HEK293 (cell line): Measurements from ENCODE around the gene RNASET2.

Experiments used
- CTCF ChIA-PET: fragments of 350-600 bp; formaldehyde crosslinking; extraction: SDS; loops from one replicate; lab custom pipeline; 2021; ENCODE audit warnings: antibody characterized with exemption; lab: Yijun Ruan, JAX
- POLR2A ChIA-PET: fragments of 300-600 bp; formaldehyde crosslinking; extraction: SDS; loops from one replicate; lab custom pipeline; 2020; ENCODE audit warnings: antibody characterized with exemption, inconsistent platforms; lab: Yijun Ruan, JAX
- H3K27ac ChIP-seq: fragments of 200-500 bp; sonication (Bioruptor generic); 2 replicates; pipeline ENCODE4 v1.5.1; 2014; ENCODE audit warnings: low read depth, low read length, control low read depth, inconsistent platforms; ENCODE audit errors: extremely low read depth
- H3K36me3 ChIP-seq, 2 experiments: fragments of 200-500 bp in 1 of 2; sonication (Bioruptor generic) in 1 of 2; 1 replicate in 1 of 2; 2 replicates in 1 of 2; pipeline ENCODE4 v1.5.1; 2014 to 2017; ENCODE audit warnings: inconsistent platforms in 2 of 2, low read length in 2 of 2; ENCODE audit not compliant: control insufficient read depth in 2 of 2, insufficient read depth in 1 of 2
- H3K4me1 ChIP-seq: fragments of 200-500 bp; sonication (Bioruptor generic); 2 replicates; pipeline ENCODE4 v1.5.1; 2014; ENCODE audit warnings: mild to moderate bottlenecking, low read length, inconsistent platforms; ENCODE audit not compliant: control insufficient read depth, insufficient read depth
- H3K4me3 ChIP-seq: 2 replicates; pipeline ENCODE4 v1.5.1; 2011; ENCODE audit warnings: low read depth, mild to moderate bottlenecking, control low read depth, low read length, moderate library complexity
- H3K9me3 ChIP-seq: fragments of 200-500 bp; sonication (Bioruptor generic); 2 replicates; pipeline ENCODE4 v1.5.1; 2014; ENCODE audit warnings: low read depth, low read length, inconsistent platforms; ENCODE audit not compliant: control insufficient read depth, insufficient read depth
- BCL11B ChIP-seq: fragments of 450-650 bp; formaldehyde crosslinking; IDR thresholded peaks from 2 replicates; pipeline ENCODE4 v1.5.1; 2016; ENCODE audit warnings: low read depth, missing biosample characterization, missing genetic modification characterization
- CTCF ChIP-seq: fragments of 450-650 bp; formaldehyde crosslinking; IDR thresholded peaks from 2 replicates; pipeline ENCODE4 v1.5.1; 2016; ENCODE audit warnings: missing biosample characterization, missing genetic modification characterization
- HOXC10 ChIP-seq: sonication (generic); formaldehyde crosslinking; IDR thresholded peaks from 2 replicates; pipeline ENCODE4 v1.8.1; 2023; ENCODE audit warnings: mild to moderate bottlenecking, missing genetic modification reagents
- OSR2 ChIP-seq: fragments of 450-650 bp; formaldehyde crosslinking; IDR thresholded peaks from 2 replicates; pipeline ENCODE4 v1.5.1; 2016; ENCODE audit warnings: missing biosample characterization, missing genetic modification characterization
- ZBTB1 ChIP-seq: fragments of 450-650 bp; formaldehyde crosslinking; IDR thresholded peaks from 2 replicates; pipeline ENCODE4 v1.5.1; 2016; ENCODE audit warnings: missing biosample characterization, missing genetic modification characterization
- ZFP37 ChIP-seq: fragments of 450-650 bp; formaldehyde crosslinking; IDR thresholded peaks from 2 replicates; pipeline ENCODE4 v1.5.1; 2016; ENCODE audit warnings: missing biosample characterization, missing genetic modification characterization
- ZNF10 ChIP-seq: fragments of 450-650 bp; formaldehyde crosslinking; IDR thresholded peaks from 2 replicates; pipeline ENCODE4 v1.5.1; 2017; ENCODE audit warnings: missing biosample characterization, missing genetic modification characterization
- ZNF18 ChIP-seq: fragments of 450-650 bp; formaldehyde crosslinking; IDR thresholded peaks from 2 replicates; pipeline ENCODE4 v1.5.1; 2016; ENCODE audit warnings: missing biosample characterization, missing genetic modification characterization
- ZNF184 ChIP-seq: fragments of 450-650 bp; IDR thresholded peaks from 2 replicates; pipeline ENCODE4 v1.5.1; 2018; ENCODE audit warnings: missing biosample characterization, mild to moderate bottlenecking, missing genetic modification characterization
- ZNF221 ChIP-seq: fragments of 450-650 bp; formaldehyde crosslinking; IDR thresholded peaks from 2 replicates; pipeline ENCODE4 v1.5.1; 2017; ENCODE audit warnings: missing biosample characterization, missing genetic modification characterization, borderline replicate concordance
- ZNF239 ChIP-seq: fragments of 450-650 bp; formaldehyde crosslinking; IDR thresholded peaks from 2 replicates; pipeline ENCODE4 v1.5.1; 2016; ENCODE audit warnings: missing biosample characterization, missing genetic modification characterization
- ZNF292 ChIP-seq: fragments of 450-650 bp; formaldehyde crosslinking; IDR thresholded peaks from 2 replicates; pipeline ENCODE4 v1.5.1; 2016; ENCODE audit warnings: low read depth, missing biosample characterization, missing genetic modification characterization, borderline replicate concordance
- ZNF391 ChIP-seq: fragments of 450-650 bp; formaldehyde crosslinking; IDR thresholded peaks from 2 replicates; pipeline ENCODE4 v1.5.1; 2016; ENCODE audit warnings: low read depth, missing biosample characterization, missing genetic modification characterization, borderline replicate concordance
- ZNF529 ChIP-seq: fragments of 450-650 bp; formaldehyde crosslinking; IDR thresholded peaks from 2 replicates; pipeline ENCODE4 v1.5.1; 2017; ENCODE audit warnings: missing genetic modification characterization, missing biosample characterization; ENCODE audit not compliant: insufficient replicate concordance
- ZNF548 ChIP-seq: fragments of 450-650 bp; formaldehyde crosslinking; IDR thresholded peaks from 2 replicates; pipeline ENCODE4 v1.5.1; 2016; ENCODE audit warnings: missing biosample characterization, missing genetic modification characterization
- ZNF580 ChIP-seq: fragments of 450-650 bp; formaldehyde crosslinking; IDR thresholded peaks from 2 replicates; pipeline ENCODE4 v1.5.1; 2016; ENCODE audit warnings: missing biosample characterization, missing genetic modification characterization
- ZNF623 ChIP-seq: fragments of 450-650 bp; formaldehyde crosslinking; IDR thresholded peaks from 2 replicates; pipeline ENCODE4 v1.5.1; 2016; ENCODE audit warnings: missing biosample characterization, missing genetic modification characterization
- ZNF624 ChIP-seq: fragments of 450-650 bp; formaldehyde crosslinking; IDR thresholded peaks from 2 replicates; pipeline ENCODE4 v1.5.1; 2017; ENCODE audit warnings: missing biosample characterization, missing genetic modification characterization
- ZNF664 ChIP-seq: fragments of 450-650 bp; formaldehyde crosslinking; IDR thresholded peaks from 2 replicates; pipeline ENCODE4 v1.5.1; 2016; ENCODE audit warnings: missing biosample characterization, missing genetic modification characterization
- ZNF747 ChIP-seq: fragments of 450-650 bp; formaldehyde crosslinking; IDR thresholded peaks from 2 replicates; pipeline ENCODE4 v1.5.1; 2016; ENCODE audit warnings: missing biosample characterization, missing genetic modification characterization
- ZNF785 ChIP-seq: fragments of 450-650 bp; formaldehyde crosslinking; IDR thresholded peaks from 2 replicates; pipeline ENCODE4 v1.5.1; 2016; ENCODE audit warnings: missing biosample characterization, missing genetic modification characterization
- ZXDB ChIP-seq: fragments of 450-650 bp; formaldehyde crosslinking; IDR thresholded peaks from 2 replicates; pipeline ENCODE4 v1.5.1; 2016; ENCODE audit warnings: missing biosample characterization, missing genetic modification characterization
- TF ChIP-seq, protein P1 (sequence below): fragments of 450-650 bp; formaldehyde crosslinking; IDR thresholded peaks from 2 replicates; pipeline ENCODE4 v1.5.1; 2016; ENCODE audit warnings: missing biosample characterization, missing genetic modification characterization
- TF ChIP-seq, protein P2 (sequence below): fragments of 450-650 bp; formaldehyde crosslinking; IDR thresholded peaks from 2 replicates; pipeline ENCODE4 v1.5.1; 2017; ENCODE audit warnings: missing biosample characterization, missing genetic modification characterization
- TF ChIP-seq, protein P3 (sequence below): sonication (generic); formaldehyde crosslinking; IDR thresholded peaks from 2 replicates; pipeline ENCODE4 v1.8.1; 2022; ENCODE audit warnings: mild to moderate bottlenecking, moderate library complexity, missing genetic modification reagents

Gene RNASET2

DNA sequence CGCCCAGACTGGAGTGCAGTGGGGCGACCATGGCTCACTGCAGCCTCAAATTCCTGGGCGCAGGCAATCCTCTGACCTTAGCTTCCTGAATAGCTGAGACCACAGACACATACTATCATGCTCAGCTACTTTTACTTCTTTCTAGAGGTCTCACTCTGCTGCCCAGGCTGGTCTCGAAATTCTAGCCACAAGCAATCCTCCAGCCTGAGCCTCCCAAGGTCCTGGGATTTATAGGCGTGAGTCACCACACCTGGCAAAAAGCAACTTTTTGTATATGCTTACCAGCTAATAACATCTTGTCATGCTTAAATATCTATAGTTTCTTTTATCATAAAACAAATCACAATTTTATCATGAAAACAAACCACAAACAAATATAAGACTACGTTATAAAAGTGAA is 23.0 kb downstream of the RNASET2 start:
- H3K27ac ChIP-seq, result no peak overlapping the region
- H3K4me1 ChIP-seq, result no peaks in the 10 kb centered on the region
- ChIA-PET POLR2A (no interaction called here), CTCF (interaction anchor here (1.8 kb wide), 1 partner anchor 18 kb away, joined by 9 read pairs; no protein-coding TSS in a partner anchor)
- no peaks in the 10 kb centered on the region for H3K9me3 ChIP-seq
- no peak overlapping the region for H3K4me3 ChIP-seq
- peaks cover 0 to 51% of the 10 kb centered on the region in 2 experiments; a peak in 2 of 3 replicates for H3K36me3 ChIP-seq
- TF ChIP-seq ZFP37 (tag by site-specific recombination), result no peak
- TF ChIP-seq ZNF184, result no peak
- no peak for TF ChIP-seq ZXDB (tag by site-specific recombination)
- TF ChIP-seq ZNF10, result no peak
- TF ChIP-seq OSR2 (tag by site-specific recombination), result no peak
- TF ChIP-seq ZNF624 (tag by site-specific recombination), result no peak
- TF ChIP-seq ZBTB1 (tag by site-specific recombination), result no peak
- TF ChIP-seq, protein P1, sequence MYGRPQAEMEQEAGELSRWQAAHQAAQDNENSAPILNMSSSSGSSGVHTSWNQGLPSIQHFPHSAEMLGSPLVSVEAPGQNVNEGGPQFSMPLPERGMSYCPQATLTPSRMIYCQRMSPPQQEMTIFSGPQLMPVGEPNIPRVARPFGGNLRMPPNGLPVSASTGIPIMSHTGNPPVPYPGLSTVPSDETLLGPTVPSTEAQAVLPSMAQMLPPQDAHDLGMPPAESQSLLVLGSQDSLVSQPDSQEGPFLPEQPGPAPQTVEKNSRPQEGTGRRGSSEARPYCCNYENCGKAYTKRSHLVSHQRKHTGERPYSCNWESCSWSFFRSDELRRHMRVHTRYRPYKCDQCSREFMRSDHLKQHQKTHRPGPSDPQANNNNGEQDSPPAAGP, result no peak
- no peak for TF ChIP-seq ZNF18 (tag by site-specific recombination)
- no peak for TF ChIP-seq ZNF221 (tag by site-specific recombination)

DNA sequence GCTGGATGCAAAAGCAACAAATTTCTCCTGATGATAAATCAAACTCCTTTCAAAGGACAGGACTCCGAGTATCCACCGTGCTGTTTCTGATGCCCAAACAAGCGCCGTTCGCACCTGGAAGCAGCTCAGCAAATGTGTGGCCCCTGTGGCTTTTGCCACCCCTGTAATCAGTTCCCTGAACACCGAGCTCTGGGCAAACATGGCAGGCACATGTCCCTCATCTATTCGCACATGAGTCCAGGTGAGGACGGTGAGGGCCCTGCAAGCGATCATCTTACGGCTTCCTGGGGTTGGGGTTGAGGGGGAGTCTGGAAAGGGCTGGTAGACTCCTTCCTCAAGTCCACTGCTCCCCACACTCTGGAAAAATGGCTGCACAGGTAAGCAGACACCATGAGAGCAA is 23.7 kb downstream of the RNASET2 start:
- TF ChIP-seq ZBTB1 (tag by site-specific recombination), result no peak
- TF ChIP-seq BCL11B, result no peak
- no peak for TF ChIP-seq HOXC10 (CRISPR knock-in tag)
- TF ChIP-seq ZNF529, result no peak
- TF ChIP-seq ZNF221 (tag by site-specific recombination), result no peak
- no peak for TF ChIP-seq ZNF391 (tag by site-specific recombination)
- no peak for TF ChIP-seq ZNF664
- TF ChIP-seq ZNF239 (tag by site-specific recombination), result no peak
- POLR2A ChIA-PET, result no interaction called here
- Histone ChIP-seq H3K27ac (no peak overlapping the region), H3K4me3 (no peak overlapping the region), H3K4me1 (no peaks in the 10 kb centered on the region), H3K9me3 (no peaks in the 10 kb centered on the region), H3K36me3 (peaks cover 0 to 46% of the 10 kb centered on the region in 2 experiments; a peak in 2 of 3 replicates)
- CTCF ChIA-PET, result interaction anchor here (1.9 kb wide), 1 partner anchor 18 kb away, joined by 5 read pairs; no protein-coding TSS in a partner anchor

- Histone ChIP-seq H3K4me3 (no peak overlapping the region), H3K4me1 (no peaks in the 10 kb centered on the region), H3K27ac (no peak overlapping the region), H3K36me3 (peaks cover 0 to 41% of the 10 kb centered on the region in 2 experiments; a peak in 2 of 3 replicates), H3K9me3 (no peaks in the 10 kb centered on the region)
- CTCF ChIA-PET, result interaction anchor here (0.8 to 1.9 kb wide), 2 partner anchors 19 to 21 kb away, joined by 4 to 5 read pairs; no protein-coding TSS in a partner anchor
- POLR2A ChIA-PET, result no interaction called here
- TF ChIP-seq, protein P1, result no peak
- no peak for TF ChIP-seq CTCF (tag by site-specific recombination)
- no peak for TF ChIP-seq ZNF747 (tag by site-specific recombination)
- no peak for TF ChIP-seq ZNF292
- TF ChIP-seq ZNF580 (tag by site-specific recombination), result no peak
- TF ChIP-seq ZNF785 (tag by site-specific recombination), result no peak
- TF ChIP-seq ZNF548, result no peak
- TF ChIP-seq, protein P2, sequence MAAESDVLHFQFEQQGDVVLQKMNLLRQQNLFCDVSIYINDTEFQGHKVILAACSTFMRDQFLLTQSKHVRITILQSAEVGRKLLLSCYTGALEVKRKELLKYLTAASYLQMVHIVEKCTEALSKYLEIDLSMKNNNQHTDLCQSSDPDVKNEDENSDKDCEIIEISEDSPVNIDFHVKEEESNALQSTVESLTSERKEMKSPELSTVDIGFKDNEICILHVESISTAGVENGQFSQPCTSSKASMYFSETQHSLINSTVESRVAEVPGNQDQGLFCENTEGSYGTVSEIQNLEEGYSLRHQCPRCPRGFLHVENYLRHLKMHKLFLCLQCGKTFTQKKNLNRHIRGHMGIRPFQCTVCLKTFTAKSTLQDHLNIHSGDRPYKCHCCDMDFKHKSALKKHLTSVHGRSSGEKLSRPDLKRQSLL (tag by site-specific recombination), result no peak
- TF ChIP-seq ZNF623 (tag by site-specific recombination), result no peak
- TF ChIP-seq, protein P3, sequence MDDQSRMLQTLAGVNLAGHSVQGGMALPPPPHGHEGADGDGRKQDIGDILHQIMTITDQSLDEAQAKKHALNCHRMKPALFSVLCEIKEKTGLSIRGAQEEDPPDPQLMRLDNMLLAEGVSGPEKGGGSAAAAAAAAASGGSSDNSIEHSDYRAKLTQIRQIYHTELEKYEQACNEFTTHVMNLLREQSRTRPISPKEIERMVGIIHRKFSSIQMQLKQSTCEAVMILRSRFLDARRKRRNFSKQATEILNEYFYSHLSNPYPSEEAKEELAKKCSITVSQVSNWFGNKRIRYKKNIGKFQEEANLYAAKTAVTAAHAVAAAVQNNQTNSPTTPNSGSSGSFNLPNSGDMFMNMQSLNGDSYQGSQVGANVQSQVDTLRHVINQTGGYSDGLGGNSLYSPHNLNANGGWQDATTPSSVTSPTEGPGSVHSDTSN (CRISPR knock-in tag), result no peak
- TF ChIP-seq ZNF391 (tag by site-specific recombination), result no peak
These were observed 24.2 kb downstream of the RNASET2 start for GRCh38 chr6:166932116-166932515.
